T1000 (cell line): ENCODE data around the gene MANSC1.

Source experiments
- DNase-seq: peaks from one replicate; lab custom pipeline; 2025; ENCODE audit warnings: mixed read lengths; lab: John Stamatoyannopoulos, UW

MANSC1 gene

GRCh38 chr12:12349711-12350665 lies at the start of gene MANSC1:
MANSC1 (minus strand) TSS chr12:12350242; CDS start chr12:12343314, 6,928 bp downstream.
- DNase-seq, result no peak

DNA sequence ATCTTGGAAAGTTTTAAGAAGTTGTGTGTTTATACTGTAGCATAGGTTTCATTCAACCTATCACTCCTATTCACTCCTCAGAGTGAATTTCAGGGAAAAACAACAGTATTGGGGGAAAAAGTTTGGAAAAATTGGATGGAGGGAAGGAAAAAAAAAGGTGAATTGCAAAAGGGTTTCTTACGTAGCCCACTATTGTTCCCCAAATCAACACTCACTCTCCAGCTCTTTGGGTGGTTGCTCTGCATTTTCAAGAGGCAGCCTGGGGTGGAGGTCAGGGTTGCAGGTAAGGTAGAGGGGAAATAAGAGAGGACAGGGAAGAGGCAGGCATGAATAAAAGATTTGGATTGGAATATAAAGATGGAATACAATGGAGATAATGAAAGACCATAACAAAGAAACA lies 49.1 kb upstream of the MANSC1 start:
- DNase-seq, result no peak

GRCh38 chr12:12398026-12398859 lies 48.2 kb upstream of the MANSC1 start:
- peak; percentile 71 for DNase-seq

DNA sequence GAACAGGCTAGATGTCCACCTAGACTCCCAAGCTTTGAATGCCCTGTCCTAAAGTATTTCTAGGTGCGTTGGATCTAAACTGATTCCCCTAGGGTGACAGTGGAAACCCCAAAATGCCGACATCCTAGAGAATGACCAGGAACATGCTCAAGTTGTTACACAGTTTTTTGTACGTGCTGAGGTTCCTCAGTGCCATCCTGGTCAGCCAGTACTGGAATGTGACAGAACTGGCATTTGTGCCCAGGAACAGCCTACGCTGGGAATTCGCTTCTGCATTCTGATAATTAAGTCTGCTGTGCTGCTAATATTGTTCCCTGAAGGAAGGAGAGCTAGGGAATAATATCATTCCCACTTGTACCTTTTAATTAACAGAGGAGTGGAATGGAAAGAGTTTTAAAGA lies 47.1 kb upstream of the MANSC1 start:
- no peak for DNase-seq

DNA sequence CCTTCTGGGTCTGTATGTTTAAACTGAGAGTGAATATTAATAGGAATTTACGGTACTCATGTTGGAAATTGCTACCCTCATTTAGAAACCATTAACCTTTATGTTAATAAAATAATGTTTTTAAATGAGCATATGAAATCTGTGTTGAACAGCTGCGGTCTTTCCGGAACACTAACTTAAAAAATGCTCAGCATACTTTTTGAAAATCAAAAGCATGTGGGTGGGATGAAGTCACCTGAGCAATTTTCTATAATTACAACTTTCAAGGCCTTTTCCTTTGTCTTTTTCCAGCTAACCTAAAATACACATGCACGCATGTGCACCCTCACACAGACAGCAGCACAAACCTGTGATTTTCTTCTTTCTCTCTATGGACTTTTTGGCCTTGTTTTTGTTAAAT lies 46.7 kb upstream of the MANSC1 start:
- no peak for DNase-seq

GRCh38 chr12:12393171-12393570 lies 43.1 kb upstream of the MANSC1 start:
- no peak for DNase-seq

DNA sequence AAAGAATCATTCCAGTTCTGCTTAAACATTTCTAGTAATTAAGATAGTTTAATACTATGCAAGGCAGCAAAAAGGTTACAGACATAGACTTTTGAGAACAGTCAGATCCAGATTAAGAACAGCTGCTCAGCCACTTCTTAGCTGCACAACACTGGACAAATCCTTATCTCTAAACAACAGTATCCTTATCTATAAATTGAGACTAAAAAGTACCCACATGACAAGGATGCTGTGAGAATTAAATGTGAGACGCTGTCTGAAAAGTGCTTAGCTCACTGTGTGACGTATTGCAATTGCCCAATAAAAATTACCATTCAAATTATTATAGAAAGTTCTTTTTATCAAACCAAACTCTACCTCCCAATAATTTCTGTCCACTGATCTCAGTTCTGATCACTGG lies 42.4 kb upstream of the MANSC1 start:
- no peak for DNase-seq

GRCh38 chr12:12387501-12387900 lies 37.5 kb upstream of the MANSC1 start:
- no peak for DNase-seq

DNA sequence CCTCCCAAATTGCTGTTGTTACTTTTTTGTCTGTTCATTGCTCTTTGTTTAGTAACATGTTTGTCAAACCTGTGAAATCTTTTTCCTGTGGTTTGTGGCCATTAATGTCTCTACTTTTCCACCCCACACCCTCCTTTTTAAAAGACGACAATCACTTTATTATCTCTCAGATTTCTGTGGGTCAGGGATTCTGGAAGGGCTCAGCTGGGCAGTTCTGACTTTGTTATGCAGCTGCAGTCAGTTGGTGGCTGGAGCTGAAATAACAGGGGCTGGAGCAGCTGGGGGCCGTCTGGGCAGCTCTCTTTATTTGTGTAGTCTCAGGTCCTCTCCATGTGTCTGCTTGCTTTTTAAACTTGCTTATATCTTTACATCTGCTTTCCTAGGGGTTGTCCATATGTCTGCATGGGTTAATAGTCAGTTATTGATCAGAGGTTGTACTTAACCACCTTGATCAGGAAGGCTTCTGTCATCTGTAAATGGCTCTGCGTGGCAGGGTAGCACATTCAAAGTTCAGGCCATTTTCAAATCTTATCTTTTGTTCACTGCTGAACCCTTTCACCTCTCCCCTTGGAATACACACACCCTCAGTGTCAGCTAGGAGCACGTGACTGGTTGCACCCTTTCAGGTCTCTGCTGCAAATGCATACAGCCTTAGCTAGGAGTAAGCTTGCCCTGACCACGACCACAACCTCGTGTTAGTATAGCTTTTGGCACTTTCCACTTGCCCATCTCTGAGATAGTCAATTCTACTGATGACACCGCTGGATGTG lies 34.7 kb upstream of the MANSC1 start:
- DNase-seq, result no peak

- no peak for DNase-seq
These were observed 31.9 kb upstream of the MANSC1 start for GRCh38 chr12:12381982-12382381.

DNA sequence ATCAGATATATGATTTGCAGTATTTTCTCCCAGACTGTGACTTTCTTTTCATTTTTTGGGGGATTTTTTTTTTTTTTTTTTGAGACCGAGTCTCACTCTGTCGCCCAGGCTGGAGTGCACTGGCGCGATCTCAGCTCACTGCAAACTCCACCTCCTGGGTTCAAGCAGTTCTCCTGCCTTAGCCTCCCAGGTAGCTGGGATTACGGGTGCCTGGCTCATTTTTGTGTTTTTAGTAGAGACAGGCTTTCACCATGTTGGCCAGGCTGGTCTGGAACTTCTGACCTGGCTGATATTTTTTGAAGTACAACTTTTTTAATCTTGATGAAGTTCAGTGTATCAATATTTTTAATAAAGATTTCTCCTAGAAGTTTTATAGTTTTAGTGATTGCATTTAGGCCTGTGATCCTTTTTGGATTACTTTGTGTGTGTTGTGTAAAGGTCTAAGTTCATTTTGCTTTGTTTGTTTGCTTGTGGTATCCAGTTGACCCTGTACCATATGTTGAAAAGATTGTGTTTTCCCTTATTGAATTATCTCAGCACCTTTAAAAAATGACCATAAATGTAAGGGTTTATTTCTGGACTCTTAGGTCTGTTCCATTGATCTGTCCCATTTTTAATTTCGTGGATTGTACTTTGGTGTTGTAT lies 31.0 kb upstream of the MANSC1 start:
- DNase-seq, result no peak

- DNase-seq, result no peak
These were observed 30.0 kb upstream of the MANSC1 start for GRCh38 chr12:12379831-12380730.

GRCh38 chr12:12378616-12379015 lies 28.6 kb upstream of the MANSC1 start:
- DNase-seq, result no peak

DNA sequence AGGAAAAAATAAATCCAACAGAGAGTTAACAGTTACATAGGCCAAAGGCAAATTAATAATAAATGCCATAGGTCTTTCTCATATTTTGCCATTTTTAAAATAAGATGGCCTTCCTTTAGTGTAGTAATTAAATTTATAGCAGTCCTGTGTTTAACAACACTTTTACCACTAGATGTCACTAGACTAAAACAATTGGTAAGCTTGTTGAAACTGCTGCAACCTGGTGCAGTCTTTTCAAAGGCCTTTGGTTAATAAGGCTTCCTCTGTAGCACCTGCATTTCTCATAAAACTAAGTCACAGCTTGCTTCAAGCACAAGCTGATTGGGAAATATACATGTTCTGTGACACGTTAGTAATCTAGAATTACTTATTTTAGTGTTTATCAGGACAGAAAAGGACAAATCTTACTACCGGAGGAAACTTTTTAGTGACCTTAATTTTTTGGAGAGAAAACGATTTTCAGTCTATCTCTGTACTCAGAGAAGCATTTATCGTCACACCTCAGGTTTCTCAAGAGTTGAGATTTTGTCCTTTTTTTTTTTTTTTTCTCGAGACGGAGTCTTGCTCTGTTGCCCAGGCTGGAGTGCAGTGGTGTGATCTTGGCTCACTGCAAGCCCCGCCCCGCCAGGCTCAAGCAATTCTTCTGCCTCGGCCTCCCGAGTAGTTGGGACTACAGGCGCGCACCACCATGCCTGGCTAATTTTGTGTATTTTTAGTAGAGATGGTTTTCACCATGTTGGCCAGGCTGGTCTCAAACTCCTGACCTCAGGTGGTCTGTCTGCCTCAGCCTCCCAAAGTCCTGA lies 26.8 kb upstream of the MANSC1 start:
- no peak for DNase-seq

DNA sequence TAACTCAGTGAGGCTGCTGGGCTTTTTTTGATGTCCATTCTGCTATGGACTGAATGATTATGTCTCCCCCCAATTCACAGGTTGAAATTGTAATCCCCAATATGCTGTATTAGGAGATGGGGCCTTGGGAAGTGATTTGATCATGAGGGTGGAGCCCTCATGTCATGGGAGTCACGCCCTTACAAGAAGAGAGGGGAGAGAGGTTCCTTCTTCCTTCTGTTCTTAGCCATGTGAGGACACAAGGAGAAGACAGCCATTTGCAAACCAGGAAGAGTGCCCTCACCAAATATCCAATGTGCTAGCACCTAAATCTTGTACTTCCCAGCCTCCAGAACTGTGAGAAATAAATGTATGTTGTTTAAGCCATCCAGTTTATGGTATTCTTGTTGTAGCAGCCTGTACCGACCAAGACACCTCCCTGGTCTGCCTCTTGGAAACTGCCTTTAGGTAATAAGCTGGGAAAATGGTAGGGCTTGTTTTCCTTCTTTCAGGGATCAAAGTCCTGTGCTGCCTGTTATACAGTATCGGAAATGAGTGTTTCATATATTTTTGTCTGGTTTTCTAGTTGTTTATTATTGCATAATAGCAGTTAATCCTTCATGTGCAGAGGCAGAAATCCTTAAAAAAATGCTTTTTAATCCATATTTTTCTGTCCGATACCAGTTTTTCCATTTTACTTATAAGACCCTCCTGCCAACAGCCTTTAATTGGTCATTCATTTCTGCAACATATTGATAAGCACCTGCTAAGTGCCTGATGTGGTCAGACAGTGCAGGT lies 23.1 kb upstream of the MANSC1 start:
- DNase-seq, result no peak

- DNase-seq, result no peak
These were observed 17.5 kb upstream of the MANSC1 start for GRCh38 chr12:12367482-12367998.

GRCh38 chr12:12366701-12367481 lies 16.8 kb upstream of the MANSC1 start:
- no peak for DNase-seq

GRCh38 chr12:12365931-12366431 lies 15.9 kb upstream of the MANSC1 start:
- no peak for DNase-seq
